ENCODE results near the gene SNRNP27.
A peak's percentile ranks its signal among the peaks of the same experiment; 100 is the strongest.

The SNRNP27 gene, protein sequence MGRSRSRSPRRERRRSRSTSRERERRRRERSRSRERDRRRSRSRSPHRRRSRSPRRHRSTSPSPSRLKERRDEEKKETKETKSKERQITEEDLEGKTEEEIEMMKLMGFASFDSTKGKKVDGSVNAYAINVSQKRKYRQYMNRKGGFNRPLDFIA

DNA sequence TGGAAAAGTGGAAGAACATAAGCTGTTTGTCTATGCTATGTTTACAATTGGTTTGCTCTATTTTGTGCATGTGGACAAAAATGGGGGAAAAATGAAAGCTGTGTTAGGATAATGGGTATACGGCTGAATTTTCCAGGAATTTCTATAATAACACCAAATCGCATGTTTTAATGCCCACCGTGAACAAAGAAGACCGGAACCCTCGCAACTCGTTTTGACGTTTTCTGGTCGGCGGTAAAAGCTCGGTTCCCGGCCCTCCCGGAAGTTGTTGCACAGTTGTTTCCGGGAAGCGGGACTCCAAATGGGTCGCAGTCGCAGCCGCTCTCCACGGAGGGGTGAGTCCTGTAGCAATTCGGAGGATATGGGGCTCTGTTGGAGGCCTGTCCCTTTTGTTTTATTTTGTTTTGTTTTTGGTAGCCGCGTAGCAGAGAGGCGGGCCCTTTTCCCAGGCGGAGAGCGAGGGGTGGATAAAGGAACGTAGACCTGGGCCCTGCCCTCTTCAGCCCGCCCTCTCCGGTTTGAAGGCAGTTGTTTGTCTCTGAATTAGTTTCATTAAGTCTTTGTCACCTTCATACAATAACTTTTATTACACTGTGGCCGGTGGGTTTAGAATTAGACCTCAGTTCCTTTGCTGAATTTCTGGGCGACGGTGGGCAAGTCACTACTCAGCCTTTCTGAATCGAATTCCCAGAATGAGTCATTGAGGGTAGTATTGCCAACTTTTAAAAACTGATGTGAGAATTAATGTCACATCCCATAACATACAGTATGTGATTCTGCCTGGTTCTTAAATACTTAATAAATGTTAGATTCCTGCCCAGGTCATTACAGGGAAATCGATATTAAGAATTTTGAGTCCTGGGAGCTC lies at the start of gene SNRNP27:
TSS of gene SNRNP27 (plus strand) at position 273 of the 868 bp plus-strand sequence. CDS start at position 302, 29 bp downstream.
- TF ChIP-seq, protein P1, sequence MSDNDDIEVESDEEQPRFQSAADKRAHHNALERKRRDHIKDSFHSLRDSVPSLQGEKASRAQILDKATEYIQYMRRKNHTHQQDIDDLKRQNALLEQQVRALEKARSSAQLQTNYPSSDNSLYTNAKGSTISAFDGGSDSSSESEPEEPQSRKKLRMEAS (IDR thresholded peaks at IDR 0.05; ENCODE audit: low read depth, low read length) = 0 out of 2 replicates have a peak, but pooled peaks have one; percentile 14
- TF ChIP-seq POLR2A (IDR thresholded peaks at IDR 0.05; ENCODE audit: extremely low read depth, insufficient read length) (peak; percentile 45), MYC (IDR thresholded peaks at IDR 0.05; ENCODE audit: low read depth, low read length) (no peak)
- peak within 1 kb of the TSS; percentile 91 for H3K4me3 ChIP-seq (ENCODE audit: low read depth, low read length)
- DNase-seq (ENCODE audit: low read depth) = peak; percentile 88

DNA sequence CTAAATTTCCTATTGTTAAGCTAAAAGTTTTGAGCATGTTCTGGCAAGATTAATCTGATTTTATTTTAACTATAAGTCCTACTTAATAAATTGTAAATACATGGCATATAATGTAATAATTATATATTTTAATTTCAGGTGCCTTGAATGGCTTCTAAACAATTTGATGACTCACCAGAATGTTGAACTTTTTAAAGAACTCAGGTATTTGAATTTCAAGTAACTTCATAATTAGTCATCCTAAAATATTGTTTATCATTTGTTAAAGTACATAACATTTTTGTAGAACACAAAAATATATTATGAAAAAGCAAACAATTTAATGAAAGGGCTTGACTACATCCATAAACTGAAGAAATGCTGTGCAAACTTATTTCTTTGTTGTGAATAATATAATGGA lies 49.8 kb upstream of the SNRNP27 start:
- TF ChIP-seq, protein P1 (IDR thresholded peaks at IDR 0.05; ENCODE audit: low read depth, low read length) = no peak
- TF ChIP-seq POLR2A (IDR thresholded peaks at IDR 0.05; ENCODE audit: extremely low read depth, insufficient read length) = no peak
- TF ChIP-seq, protein P2, sequence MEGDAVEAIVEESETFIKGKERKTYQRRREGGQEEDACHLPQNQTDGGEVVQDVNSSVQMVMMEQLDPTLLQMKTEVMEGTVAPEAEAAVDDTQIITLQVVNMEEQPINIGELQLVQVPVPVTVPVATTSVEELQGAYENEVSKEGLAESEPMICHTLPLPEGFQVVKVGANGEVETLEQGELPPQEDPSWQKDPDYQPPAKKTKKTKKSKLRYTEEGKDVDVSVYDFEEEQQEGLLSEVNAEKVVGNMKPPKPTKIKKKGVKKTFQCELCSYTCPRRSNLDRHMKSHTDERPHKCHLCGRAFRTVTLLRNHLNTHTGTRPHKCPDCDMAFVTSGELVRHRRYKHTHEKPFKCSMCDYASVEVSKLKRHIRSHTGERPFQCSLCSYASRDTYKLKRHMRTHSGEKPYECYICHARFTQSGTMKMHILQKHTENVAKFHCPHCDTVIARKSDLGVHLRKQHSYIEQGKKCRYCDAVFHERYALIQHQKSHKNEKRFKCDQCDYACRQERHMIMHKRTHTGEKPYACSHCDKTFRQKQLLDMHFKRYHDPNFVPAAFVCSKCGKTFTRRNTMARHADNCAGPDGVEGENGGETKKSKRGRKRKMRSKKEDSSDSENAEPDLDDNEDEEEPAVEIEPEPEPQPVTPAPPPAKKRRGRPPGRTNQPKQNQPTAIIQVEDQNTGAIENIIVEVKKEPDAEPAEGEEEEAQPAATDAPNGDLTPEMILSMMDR (IDR thresholded peaks at IDR 0.05; ENCODE audit: low read depth, low read length) = no peak
- no peak for TF ChIP-seq MYC (IDR thresholded peaks at IDR 0.05; ENCODE audit: low read depth, low read length)

DNA sequence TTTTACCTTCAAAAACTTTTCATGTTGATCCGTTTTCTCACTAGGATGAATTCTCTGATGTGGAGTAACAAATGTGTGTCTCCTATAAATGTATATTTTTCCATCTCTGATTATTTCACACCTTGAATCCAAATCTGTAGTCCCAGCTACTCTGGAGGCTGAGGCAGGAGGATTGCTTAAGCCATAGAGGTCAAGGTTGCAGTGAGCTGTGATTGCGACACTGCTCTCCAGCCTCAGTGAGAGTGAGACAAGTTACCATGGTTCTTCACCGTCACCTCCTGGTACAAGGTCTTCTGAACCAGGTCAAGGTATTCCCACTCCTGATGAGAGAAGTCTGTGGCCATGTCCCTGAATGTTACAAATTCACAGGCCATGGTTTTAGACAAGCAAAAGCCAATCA lies 49.2 kb upstream of the SNRNP27 start:
- DNase-seq (ENCODE audit: low read depth) = peak; percentile 22
- H3K4me3 ChIP-seq (ENCODE audit: low read depth, low read length) = no peak overlapping the region
- TF ChIP-seq, protein P2 (IDR thresholded peaks at IDR 0.05; ENCODE audit: low read depth, low read length) = no peak
- no peak for TF ChIP-seq POLR2A (IDR thresholded peaks at IDR 0.05; ENCODE audit: extremely low read depth, insufficient read length)
- TF ChIP-seq, protein P1 (IDR thresholded peaks at IDR 0.05; ENCODE audit: low read depth, low read length) = no peak
- no peak for TF ChIP-seq MYC (IDR thresholded peaks at IDR 0.05; ENCODE audit: low read depth, low read length)

More for the DNA sequence above, 49.8 kb upstream of the SNRNP27 start:
- DNase-seq (ENCODE audit: low read depth) = no peak
- no peak overlapping the region for H3K4me3 ChIP-seq (ENCODE audit: low read depth, low read length)

DNA sequence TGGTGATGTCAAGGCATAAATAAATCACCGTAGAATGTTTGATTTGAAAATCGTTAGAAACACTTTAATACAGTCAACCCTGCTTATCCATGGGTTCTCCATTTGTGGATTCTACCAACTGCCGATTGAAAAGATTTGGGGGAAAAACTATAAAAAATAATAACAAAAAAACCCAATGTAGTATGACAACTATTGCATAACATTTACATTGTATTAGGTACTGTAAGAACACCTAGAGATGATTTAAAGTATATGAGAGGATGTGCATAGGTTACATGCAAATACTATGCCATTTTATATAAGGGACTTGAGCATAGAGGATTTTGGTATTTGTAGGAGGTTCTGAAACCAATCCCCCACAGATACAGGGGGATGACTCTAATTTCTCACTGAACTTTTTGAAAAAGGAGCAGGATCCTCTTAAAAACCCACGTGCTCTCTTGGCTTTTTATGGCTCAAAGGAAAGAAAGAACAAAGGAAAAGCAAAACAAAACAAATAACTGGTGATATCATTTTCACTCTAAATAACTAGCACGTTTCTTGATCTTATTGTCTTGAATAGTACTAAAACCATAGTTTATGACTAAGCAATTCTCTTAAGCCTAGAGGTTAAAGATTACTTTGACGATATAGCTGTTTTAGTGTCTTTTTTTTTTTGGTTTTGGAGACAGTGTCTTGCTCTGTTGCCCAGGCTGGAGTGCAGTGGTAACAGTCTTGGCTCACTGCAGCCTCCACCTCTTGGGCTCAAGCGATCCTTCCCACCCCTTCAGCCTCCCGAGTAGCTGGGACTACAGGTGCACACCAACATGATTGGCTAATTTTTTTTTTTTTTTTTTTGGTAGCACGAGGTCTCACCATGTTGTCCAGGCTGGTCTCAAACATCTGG lies 47.3 kb upstream of the SNRNP27 start:
- TF ChIP-seq MYC (IDR thresholded peaks at IDR 0.05; ENCODE audit: low read depth, low read length) (no peak), POLR2A (IDR thresholded peaks at IDR 0.05; ENCODE audit: extremely low read depth, insufficient read length) (no peak)
- TF ChIP-seq, protein P2 (IDR thresholded peaks at IDR 0.05; ENCODE audit: low read depth, low read length) = no peak
- TF ChIP-seq, protein P1 (IDR thresholded peaks at IDR 0.05; ENCODE audit: low read depth, low read length) = no peak
- no peak for DNase-seq (ENCODE audit: low read depth)

DNA sequence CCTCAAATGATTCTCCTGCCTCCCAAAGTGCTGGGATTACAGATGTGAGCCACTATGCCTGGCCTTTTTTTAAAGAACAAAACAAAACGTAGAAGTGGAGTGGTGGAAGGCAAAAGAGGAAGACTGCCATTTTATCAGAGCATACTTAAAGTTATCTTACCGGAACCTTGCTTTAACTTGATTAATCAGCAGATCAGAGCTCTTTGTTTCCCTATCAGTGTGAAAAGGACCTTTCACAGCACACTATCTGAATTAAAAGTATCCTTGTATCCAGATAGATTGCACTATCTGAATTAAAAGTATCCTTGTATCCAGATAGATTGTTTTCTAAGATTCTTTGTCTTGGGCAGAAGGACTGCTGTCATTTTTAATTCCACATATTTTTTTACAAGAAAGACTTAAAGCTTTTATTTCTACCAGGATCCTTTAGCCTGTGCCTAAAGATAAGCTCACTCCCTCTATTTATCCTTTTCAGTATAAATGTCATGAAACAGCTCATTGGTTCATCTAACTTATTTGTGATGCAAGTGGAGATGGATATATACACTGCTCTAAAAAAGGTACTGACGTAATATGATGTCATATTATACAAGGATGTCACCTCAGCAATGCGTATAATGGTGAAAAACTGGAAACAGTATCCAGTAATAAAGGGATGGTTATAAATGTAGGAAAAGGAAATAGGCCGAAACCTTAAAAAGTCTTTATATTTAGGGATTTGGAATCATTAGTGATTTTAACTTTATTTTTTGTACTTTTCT lies 46.5 kb upstream of the SNRNP27 start:
- TF ChIP-seq, protein P2 (IDR thresholded peaks at IDR 0.05; ENCODE audit: low read depth, low read length) = no peak
- TF ChIP-seq MYC (IDR thresholded peaks at IDR 0.05; ENCODE audit: low read depth, low read length) (no peak), POLR2A (IDR thresholded peaks at IDR 0.05; ENCODE audit: extremely low read depth, insufficient read length) (no peak)
- TF ChIP-seq, protein P1 (IDR thresholded peaks at IDR 0.05; ENCODE audit: low read depth, low read length) = no peak
- DNase-seq (ENCODE audit: low read depth) = no peak
- H3K4me3 ChIP-seq (ENCODE audit: low read depth, low read length) = no peak overlapping the region

More for the DNA sequence above, 47.3 kb upstream of the SNRNP27 start:
- H3K4me3 ChIP-seq (ENCODE audit: low read depth, low read length) = no peak overlapping the region

Data from NB4 (cell line).